Activated CD8-positive, alpha-beta memory T cell treated with anti-CD3 and anti-CD28 coated beads, Interleukin-2, amount 50 U/mL, for 48 hours (primary cell): ENCODE results near the gene AHI1.

Experiments
- DNase-seq: peaks from one replicate; pipeline ENCODE4 v3.0.0-alpha.2; 2020

The AHI1 gene

DNA sequence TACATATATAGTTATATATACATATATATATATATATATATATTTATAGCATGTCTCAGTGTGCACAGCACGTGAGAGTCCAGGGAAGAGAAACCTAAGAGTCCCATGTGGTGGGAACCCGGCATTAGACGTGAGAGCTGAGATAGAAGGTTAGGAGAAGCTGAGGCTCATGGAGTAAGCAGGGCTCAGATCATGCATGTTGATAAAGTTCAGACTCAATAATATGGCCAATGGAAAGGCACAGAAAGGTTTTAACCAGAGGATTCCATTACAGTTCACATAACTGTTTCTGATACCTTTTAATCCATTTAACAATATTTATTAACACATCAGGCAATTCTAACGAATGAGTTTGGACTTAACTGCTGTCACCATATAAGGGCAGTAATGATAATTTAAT is 173.0 kb downstream of the AHI1 start:
- no peak for DNase-seq

DNA sequence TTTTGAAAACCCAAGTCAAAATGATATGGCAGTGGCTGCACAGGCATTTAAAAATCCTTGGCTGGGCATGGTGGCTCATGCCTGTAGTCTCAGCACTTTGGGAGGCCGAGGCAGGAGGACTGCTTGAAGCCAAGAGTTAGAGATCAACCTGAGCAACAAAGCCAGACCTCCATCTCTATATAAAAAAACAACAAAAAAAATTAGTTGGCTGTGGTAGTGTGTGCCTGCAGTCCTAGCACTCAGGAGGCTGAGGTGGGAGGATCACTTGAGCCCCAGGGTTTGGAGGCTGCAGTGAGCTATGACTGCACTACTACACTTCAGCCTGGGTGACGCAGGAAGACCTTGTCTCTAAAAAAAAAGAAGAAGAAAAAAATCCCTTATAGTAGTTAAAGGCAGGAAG is 173.6 kb downstream of the AHI1 start:
- no peak for DNase-seq

DNA sequence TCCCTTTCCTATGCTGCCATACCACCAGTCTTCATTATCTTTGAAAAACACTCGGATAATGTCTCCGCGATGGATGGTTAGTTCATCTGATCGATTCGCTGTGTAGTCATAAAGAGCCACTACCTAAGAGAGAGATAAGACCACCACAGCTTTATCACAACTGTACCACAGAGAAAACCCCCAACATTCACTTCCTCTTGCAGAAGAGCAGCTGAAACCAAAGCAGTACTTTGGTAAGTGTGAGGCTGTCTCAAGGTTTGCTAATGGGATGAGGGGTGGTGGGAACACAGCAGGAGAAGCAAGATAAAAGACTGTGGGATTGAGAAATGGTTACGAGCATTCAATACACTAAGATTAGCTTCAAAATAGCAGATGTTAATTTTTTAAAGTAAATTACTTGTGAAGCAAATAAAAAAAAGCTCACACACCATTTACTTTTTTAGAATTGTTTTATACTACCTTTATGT is 174.3 kb downstream of the AHI1 start:
- DNase-seq = no peak

DNA sequence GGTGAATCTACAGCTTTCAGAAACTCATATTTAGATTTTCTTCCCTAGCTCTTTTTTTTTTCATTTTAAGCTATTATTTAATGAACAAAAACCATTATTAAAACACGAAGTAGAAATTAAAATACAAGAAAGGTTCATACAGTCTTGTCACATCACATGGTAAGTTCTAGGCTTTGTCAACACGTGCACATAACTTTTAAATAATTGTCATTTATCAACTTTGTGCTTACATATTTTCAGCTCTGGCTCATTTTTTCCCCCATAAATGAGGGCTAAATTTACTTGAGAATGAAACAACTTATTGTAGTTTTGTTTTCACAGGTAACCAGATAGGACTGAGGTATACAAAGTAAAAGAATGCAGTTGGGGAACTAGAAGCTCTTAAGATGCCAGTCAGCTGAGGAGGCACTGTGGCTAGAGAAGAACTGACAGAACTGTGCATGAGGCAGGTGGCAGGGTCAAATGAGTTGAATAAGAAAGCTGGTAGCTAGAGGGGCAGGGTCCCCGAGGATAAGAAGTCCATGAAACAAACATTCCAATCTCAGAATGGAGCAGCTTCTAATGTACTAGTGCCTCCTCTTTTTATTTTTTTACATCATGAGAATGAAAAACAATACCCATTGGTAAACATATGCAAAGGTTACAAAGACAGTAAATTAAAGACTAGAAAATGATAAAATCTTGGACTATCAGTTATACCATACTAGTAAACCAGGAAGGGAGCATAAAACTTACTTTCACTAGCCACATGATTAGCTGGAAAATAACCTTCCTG is 174.9 kb downstream of the AHI1 start:
- no peak for DNase-seq

DNA sequence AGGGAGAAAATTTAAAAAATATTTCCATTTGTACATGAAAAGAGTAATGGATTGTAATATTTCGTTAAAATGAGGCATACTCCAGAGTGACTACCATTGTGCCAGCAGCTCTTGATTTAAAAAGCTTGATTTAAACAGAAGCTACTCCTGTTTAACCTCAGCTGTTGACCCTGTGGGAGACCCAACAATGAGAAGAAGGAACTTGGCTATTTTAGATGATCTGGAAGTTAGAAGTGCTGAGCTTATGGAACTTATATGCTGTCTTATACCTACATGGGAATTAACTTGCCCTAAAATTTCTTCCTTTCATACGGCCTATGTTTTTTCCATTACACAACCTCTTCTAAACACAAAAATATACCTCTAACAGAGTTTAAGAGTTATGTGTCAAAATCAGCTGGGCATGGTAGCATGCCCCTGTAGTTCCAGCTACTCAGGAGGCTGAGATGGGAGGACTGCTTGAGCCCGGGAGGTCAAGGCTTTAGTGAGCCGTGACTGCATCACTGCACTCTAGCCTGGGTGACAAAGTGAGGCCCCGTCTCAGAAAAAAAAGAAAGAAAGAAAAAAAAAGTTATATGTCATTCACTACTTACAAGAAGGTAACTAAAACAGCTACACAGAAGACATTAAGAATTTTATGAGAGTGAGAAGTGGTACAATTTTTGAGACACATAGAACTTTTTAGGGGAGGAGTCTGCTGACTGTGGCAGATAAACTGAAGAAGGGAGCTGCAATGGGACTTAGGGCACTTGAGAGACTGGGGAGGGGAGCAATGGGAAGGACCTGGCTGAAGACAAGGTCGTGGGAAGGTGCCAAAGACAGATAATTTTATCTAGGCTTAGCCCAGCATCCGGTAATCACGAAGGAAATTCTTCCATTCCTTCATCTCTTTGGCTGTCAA is 176.6 kb downstream of the AHI1 start:
- DNase-seq = no peak

DNA sequence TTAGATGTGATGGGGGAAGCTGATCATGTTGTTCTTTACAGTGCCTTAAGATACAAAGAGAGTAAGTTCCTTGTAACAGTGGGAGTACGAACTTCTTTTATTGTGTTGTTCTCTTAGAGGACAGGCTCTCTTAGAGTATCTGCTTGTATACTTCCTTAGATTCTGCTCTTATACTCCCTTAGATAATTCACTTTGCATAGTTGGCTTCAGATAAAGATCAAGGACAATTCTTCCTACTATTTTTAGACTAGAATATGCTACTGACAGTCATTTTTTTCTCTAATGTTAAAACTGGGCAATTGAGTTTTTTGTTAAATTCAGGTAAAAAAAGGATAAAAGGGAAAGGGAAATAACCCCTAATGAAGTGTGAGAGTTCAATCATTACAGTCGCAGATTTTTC is 177.7 kb downstream of the AHI1 start:
- DNase-seq = no peak

DNA sequence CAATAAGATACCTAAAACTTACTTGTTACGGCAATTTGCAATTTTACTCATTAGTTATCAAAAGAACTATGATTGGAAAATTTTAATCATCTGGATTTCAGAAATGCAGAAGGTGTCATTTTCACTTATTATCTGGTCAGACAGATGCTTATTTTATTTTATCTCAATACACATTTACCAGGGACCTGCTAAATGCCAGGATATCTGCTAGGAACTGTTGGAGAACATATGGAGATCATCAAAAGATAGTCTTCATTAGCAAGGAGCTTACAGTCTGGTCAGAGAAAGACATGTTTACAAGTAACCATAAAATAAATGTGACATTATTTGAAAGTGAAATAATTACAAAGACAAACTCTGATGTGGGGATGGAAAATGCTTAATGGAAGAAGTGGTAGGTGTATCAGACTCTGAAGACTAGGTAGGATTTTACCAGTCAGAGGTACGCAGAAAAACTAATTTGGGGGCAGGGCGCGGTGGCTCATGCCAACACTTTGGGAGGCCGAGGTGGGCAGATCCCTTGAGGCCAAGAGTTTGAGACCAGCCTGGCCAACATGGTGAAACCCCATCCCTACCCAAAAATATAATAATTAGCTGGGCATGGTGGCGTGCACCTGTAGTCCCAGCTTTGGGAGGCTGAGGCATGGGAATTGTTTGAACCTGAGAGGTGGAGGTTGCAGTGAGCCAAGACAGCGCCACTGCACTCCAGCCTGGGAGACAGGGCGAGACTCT is 178.6 kb downstream of the AHI1 start:
- no peak for DNase-seq

DNA sequence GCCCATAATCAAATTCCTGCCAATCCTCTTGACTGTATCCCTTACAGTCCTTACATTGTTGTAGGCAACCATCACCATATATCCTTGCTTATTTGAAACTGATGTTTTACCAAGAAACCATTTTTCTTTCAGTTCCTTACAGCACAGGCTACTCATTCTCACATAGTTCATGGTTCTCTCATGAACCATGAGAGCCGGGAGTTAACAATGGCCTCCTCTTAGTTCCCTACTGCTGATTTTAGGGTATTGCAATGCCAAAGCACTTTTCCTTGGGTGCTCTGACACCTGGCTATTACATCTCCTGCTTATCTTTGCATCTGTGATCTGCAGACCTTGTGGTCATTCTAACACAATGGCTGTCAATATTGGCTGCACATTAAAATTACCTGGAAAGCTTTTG is 183.0 kb downstream of the AHI1 start:
- no peak for DNase-seq

DNA sequence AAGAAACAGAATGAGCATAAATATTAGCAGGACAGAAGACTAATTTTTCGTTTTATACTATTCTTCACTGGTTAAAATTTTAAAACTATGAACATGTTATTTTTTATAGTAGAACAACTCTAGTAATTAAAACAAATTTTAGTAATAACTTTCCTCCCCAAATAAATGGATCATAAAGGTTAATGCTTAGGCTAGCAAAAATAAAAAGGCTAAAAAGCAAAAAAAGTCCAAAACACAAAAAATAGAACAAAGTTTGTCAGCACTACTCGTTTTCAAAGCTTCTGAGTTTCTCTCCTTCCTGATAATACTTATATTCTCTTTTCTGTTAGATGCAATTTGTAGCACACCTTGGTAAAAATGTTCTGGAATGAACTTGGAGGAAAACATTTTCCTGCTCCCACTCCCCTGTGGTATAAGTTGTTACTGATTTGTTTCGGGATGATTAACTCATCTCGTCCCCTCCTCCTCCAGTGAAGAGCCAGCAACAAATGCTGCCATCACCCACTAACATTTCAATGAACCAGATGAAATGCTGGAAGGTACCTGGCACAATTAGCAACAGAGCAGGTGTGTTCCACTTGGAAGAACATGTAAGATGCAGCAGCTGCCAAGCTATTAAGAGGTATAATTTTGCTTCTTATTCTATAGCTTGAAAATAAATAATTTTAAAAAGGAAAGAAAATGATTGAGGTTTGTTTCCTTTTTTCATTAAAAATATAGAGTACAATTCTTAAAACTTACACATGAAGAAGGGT is 185.9 kb downstream of the AHI1 start:
- DNase-seq = no peak

DNA sequence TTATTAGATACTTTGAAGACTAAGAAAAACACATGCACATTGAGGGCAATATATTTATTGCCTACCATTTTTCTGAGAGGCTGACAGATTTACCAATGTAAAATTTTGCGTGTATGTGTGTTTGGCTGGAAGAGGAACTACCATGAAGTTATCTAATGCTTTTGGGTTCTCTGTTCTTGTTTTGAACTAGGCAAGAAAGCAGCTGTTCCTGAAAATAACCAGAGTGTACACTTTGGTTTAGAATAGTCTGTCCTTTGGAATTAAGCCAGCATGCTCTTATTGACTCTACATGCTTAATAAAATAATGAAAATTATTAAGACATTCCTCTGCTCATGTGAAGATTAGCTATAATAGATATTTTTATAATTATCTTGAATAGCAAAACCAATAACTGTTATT is 187.2 kb downstream of the AHI1 start:
- DNase-seq = no peak

DNA sequence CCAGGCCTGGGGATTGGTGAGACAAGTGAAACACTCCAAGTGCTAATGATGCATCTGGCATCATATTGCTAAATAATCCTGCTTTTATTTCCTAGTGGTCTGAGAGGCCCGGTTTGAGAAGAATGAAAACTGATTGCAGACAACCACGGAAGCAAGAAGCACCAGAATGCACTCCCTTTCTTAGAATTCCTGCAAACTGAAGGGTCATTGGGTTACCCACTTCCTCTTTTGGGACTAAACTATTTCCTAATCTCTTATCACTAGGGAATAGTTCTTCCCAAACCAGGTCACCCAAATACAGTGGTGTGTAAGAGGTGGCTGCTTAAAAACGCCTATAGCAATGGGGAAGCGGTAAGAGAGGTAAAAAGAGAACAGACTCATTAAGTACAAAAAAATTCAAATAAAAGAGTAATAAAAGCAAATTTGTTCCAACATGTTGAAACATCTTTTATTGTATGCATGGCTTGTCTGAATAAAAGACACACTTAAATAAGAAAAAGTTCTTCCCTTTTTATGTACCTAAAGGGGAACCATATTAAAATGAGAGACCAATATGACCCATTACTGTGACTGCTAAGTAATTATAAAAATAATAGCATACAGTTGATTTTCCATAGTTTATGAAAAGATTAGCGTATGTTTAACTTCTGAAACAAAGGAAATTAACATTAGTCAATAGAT is 190.7 kb downstream of the AHI1 start:
- no peak for DNase-seq

DNA sequence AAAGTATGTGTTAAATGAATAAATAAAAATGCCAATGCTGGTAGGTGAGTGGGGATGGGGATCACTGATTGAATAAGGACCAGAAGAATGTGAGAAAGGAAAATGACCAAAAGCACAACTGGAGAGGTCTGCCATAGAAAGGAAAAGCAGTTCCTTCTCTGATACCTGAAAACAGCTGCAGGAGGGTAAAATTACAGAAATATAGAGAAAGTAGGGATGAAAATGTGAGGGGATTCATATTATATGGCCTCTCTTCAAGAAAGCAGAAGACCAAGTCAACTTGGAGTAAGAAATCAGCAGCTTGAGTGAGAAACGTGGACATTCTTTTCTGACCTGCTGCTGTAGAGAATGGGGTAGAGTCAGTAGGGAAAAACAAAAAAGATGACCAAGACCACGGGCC is 191.4 kb downstream of the AHI1 start:
- DNase-seq = no peak

DNA sequence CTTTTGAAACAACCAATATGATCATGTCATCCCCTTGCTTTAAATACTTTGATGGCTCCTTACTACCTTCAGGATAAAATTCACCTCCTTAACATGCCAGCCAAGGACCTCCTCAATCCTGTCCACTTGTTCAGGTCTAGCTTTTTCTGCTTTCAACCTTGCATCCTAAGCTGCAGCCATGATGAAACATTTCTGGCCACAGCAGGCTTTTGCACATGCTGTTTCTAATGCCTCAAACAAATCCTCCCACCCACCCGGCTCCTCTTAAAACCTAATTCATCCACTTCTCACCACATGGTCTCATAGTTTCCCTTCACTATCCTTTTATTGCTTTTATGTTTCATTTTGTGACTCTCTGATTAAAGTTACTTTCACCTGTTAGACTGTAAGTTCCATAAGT is 191.9 kb downstream of the AHI1 start:
- DNase-seq = no peak

DNA sequence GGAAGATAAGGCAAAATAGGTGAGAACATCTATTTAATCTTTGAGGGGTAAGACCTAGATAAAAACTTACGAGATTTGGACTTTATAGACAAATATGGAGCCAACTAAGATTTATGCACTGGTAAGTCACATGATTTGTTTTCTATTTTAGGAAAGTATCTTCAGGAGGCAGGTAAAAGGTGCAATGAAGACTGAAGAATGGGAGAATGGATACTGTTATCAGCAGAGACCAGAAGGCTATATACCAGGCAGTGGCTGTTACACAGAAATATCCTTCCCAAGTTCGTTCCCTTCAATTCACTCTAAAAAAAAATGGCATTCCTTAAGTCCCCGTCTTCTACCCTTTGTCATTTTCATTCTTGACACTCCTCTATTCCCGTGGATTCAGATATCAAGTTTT is 192.7 kb downstream of the AHI1 start:
- no peak for DNase-seq

DNA sequence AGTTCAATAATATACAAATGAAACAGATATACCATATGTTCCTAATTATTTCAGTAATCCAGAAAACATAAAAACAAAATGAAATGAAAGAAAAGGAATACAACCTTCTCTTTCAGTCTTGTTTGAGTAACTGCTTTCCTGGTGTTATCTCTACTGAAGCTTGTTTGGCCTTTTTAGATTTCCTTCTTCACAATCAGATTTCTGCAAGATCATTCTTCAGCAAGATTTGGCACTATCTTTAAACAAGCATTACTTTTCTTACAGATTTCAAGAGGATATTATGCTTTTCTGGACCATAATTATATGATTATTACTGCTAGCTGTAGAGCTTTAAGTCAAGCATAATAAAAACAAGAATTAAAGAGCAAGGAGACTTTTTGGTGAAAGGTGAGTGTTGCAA is 196.2 kb downstream of the AHI1 start:
- no peak for DNase-seq

DNA sequence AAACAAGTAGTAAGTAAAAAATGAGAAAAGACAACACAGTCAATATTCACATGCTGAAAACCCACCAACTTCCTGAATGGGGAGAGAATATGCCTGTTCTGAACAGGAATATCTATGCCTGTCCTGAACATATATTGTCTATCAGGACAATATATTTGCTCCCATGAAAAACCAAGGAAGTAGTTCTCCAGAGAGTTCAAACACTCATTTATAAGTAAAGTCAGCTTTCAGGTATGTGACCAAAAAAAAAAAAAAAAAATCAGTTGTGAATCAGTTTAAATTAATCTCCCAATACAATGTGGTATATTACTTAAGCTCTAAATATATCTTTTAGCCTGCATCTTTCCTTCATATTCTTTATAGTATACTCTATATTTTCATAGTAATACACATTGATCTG is 197.0 kb downstream of the AHI1 start:
- no peak for DNase-seq

DNA sequence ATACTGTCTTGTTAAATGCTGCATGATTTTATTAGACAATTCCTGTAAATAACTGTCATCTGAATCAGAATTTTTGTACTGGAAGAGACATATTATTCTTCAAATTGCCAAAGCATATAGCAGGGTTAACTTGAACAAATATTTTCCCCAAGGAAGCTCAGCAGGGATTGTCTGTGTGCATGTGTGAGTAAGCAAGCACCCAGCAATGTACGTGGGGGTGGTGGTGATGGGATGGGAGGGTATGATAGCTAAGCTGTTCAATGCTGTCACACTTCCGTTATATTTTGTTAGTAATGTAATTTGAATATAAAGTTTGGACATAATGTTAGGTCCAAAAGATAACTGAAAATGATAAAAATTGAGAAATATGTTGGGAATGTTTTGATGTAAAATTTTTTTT is 198.3 kb downstream of the AHI1 start:
- no peak for DNase-seq

DNA sequence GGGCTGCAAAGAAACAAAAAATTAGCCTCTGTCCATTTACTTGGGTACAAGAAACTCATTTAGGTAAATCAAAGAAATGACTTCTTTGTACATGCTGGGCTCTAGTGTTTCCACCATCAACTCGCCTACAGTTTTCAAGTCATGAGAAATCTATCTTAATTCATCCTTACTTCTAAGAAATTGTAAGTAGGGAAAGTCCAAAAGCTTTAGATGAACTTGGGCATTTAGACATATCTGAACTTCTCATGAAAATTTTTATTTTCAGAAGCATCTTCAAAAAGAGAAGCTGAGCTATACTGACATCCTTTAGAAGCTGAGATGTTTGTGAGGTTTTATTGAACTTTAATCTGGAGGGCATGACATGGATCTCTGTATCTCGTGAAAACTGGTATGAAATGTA is 199.1 kb downstream of the AHI1 start:
- no peak for DNase-seq

DNA sequence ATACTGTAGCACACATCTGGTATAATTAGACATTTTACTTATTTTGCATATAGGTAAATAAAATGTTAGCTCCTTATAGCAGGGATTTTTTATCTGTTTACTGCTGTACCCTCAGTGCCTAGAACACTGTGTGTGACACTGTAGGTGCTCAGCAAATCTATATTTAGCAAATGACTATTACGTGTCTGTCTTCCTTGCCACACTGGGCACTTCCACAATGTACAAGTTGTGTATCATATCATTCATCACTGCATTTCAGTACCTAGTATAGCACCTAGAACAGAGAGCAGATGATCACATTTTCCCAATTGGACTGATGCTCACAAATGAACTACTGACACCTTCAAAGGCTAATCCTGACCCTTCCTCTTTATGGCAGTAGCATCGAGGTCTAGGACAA is 200.8 kb downstream of the AHI1 start:
- no peak for DNase-seq

DNA sequence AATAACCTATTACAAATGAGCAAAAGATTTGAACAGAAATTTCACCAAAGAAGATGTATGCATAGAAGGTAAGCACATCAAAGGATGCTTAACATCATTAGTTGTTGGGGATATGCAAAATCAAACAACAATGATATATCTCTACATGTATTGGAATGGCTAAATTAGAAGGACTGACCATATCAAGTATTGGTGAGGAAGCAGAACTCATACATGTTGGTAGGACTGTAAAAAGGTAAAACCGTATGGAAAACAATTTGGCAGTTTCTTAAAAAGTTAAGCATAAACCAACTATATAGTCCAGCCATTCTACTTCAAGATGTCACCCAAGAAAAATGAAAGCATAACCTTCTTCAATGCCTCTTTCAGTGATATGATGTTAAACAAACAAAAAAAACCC is 202.5 kb downstream of the AHI1 start:
- DNase-seq = no peak

DNA sequence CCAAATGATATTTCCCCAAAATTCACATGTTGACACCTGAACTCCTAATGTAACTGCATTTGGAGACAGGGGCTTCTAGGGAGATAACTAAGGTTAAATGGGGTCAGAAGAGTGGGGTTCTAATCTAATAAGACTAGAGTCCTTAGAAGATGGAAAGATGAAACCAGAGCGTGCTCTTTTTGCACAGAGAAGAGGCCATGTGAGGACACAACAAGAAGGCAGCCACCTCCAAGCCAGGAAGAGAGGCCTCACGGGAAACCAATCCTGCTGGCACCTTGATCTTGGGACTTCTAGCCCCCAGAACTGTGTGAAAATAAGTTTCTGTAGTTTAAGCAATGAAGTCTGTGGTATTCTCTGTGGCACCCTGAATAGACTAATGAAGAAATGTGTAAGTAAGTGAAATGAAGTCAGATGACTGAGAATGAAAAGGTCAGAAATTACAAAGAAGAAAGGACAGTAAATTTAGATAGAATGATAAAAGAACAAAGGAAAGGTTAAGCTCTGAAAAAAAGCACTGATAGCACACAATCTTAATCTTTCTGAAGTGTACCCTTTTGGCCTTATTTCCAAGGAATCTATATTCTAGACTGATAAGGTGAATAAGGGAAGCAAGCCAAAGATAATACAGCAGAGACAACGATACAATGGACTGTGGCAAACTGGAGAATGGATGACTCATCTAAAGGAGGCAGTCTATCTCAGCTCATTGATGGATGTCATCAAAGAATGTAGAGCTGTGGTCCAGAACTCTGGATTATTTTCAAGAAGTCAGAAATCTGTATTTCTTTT is 206.1 kb downstream of the AHI1 start:
- DNase-seq = no peak
